Measurements from ENCODE around the gene TCEAL2. TPM values are rescaled to one million over a fixed set of nuclear protein-coding genes. Genes with fewer than 3 reads are reported as not detected.
"Not testable (repeated sequence)": the region's sequence is repeated elsewhere in the genome, so short reads cannot be mapped to it uniquely, and the experiment has no call there.

The TCEAL2 gene
- total RNA-seq, 1 experiment from 2014 or later = not detected

DNA sequence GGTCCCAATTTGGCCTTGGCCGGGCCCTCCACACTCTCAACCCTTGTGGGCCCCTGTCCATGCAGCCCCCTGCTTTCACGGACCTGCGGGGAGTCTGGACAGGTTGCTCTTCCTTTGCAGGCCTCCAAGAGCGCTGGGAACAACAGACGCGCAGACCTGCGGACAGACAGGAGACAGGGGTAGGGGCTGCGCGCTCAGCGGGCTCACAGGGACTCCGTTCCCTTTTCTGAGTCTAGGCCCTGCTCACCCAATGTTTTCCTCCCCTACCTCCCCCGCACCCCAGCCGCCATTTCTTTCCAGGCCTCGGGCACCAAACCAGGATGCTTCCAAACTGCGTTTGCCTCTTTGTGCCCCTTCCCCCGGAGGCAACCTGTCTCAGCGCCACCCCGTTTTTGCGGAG, 16.2 kb downstream of the TCEAL2 start:
- H3K36me3 ChIP-seq (ENCODE audit: low read depth, low read length); H3K4me2 ChIP-seq (ENCODE audit: low read length); H3K4me1 ChIP-seq (ENCODE audit: insufficient read depth, low read length); POLR2A ChIA-PET (ENCODE audit: unreplicated experiment); H3F3A ChIP-seq (ENCODE audit: low read length, unreplicated experiment); H3K9me2 ChIP-seq (replicated peaks; ENCODE audit: low read length); H2AFZ ChIP-seq (ENCODE audit: low read length); CTCF ChIA-PET; H4K20me1 ChIP-seq (ENCODE audit: low read length); ATAC-seq; BruUV-seq (replicated peaks); intact Hi-C loops (cut with micrococcal nuclease); H3K27me3 ChIP-seq (ENCODE audit: low read length); H3K9me3 ChIP-seq (ENCODE audit: low read length); H3K4me3 ChIP-seq (ENCODE audit: low read length); H3K27ac ChIP-seq (ENCODE audit: low read length); H3K9ac ChIP-seq (ENCODE audit: low read length); DNase-seq; H3K79me2 ChIP-seq (ENCODE audit: low read length): not testable (repeated sequence)

DNA sequence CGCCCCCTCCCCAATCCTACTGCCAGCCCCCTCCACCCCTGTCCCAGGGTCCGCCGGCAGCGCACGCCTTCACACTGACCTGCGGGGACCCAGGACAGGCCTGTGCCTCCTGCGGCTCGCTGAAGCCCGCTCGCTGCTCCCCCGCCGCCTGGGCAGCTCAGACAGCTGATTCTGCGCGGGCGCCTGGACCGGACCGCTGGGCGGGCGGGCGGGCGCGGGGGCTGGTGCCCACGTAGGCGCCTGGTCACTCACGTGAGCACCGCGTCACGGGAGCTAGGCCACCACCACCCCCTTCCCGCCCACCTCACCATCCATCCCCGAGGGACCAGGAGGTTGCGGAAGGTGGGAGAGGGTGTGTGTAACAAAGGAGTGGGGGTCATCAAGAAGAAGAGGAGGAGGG, 16.8 kb downstream of the TCEAL2 start, which contains the start of gene TCEAL6:
TCEAL6 (minus strand) TSS at position 208 of the 400 bp plus-strand sequence.
- CTCF ChIA-PET; H3F3A ChIP-seq (ENCODE audit: low read length, unreplicated experiment); H2AFZ ChIP-seq (ENCODE audit: low read length); H3K27ac ChIP-seq (ENCODE audit: low read length); H3K9me3 ChIP-seq (ENCODE audit: low read length); H3K9me2 ChIP-seq (replicated peaks; ENCODE audit: low read length); H3K27me3 ChIP-seq (ENCODE audit: low read length); H3K4me2 ChIP-seq (ENCODE audit: low read length); H4K20me1 ChIP-seq (ENCODE audit: low read length); H3K4me1 ChIP-seq (ENCODE audit: insufficient read depth, low read length); H3K36me3 ChIP-seq (ENCODE audit: low read depth, low read length); POLR2A ChIA-PET (ENCODE audit: unreplicated experiment); ATAC-seq; H3K9ac ChIP-seq (ENCODE audit: low read length); BruUV-seq (replicated peaks); H3K79me2 ChIP-seq (ENCODE audit: low read length); H3K4me3 ChIP-seq (ENCODE audit: low read length); DNase-seq; intact Hi-C loops (cut with micrococcal nuclease): not testable (repeated sequence)

DNA sequence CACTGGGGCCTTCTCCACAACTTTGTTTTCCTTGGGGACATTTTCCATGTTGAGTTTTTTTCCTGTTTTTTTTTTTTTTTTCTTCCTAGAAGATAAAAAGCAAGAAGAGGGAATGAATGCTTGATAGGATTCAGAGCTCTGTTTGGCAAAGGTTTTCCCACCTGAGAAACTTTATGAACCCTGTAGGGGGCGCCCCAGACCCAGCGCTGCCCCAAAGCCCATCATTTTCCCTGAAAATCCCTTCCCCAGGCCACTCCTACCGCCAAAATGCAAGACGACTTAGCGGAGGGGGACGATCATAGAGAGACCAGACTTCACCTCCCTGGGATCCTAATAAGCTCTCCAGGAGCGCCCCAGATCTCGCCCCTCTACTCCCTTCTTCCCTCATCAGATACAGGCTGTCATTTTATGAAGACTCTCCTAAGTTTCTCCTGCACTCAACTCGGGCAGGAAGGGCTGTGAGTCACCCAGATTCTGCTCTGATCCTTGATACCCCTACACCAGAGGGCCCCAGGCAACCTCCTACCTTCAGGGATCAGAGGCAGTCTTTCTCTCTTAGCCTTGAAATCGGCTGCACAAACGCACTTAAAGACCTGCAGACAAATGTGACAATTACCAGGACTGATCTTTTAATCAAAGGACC, 28.9 kb downstream of the TCEAL2 start:
- intact Hi-C loops (cut with micrococcal nuclease) = no loop called here
- DNase-seq (no peak), ATAC-seq (no peak)
- Histone ChIP-seq H3K9me3 (ENCODE audit: low read length) (no peaks in the 10 kb centered on the region), H3K27me3 (ENCODE audit: low read length) (peaks cover 13% of the 10 kb centered on the region), H3K27ac (ENCODE audit: low read length) (no peak overlapping the region), H3K4me2 (ENCODE audit: low read length) (peak overlapping the region; percentile 74; the same call in 1 of the 2 replicates), H3K4me1 (ENCODE audit: insufficient read depth, low read length) (no peaks in the 10 kb centered on the region), H3K4me3 (ENCODE audit: low read length) (peak overlapping the region; percentile 62; the same call in 1 of the 2 replicates), H3K9ac (ENCODE audit: low read length) (no peak overlapping the region), H2AFZ (ENCODE audit: low read length) (no peak overlapping the region), H4K20me1 (ENCODE audit: low read length) (no peaks in the 10 kb centered on the region), H3F3A (ENCODE audit: low read length, unreplicated experiment) (no peaks in the 10 kb centered on the region), H3K9me2 (replicated peaks; ENCODE audit: low read length) (no peaks in the 10 kb centered on the region), H3K36me3 (ENCODE audit: low read depth, low read length) (no peaks in the 10 kb centered on the region), H3K79me2 (ENCODE audit: low read length) (no peaks in the 10 kb centered on the region)
- CTCF ChIA-PET = no interaction called here
- no TSS peak for BruUV-seq (replicated peaks)
- POLR2A ChIA-PET (ENCODE audit: unreplicated experiment) = no interaction called here
- TF ChIP-seq EZH2 (IDR thresholded peaks at IDR 0.05; ENCODE audit: low read length, unreplicated experiment) = no peak
- TF ChIP-seq, protein P1, sequence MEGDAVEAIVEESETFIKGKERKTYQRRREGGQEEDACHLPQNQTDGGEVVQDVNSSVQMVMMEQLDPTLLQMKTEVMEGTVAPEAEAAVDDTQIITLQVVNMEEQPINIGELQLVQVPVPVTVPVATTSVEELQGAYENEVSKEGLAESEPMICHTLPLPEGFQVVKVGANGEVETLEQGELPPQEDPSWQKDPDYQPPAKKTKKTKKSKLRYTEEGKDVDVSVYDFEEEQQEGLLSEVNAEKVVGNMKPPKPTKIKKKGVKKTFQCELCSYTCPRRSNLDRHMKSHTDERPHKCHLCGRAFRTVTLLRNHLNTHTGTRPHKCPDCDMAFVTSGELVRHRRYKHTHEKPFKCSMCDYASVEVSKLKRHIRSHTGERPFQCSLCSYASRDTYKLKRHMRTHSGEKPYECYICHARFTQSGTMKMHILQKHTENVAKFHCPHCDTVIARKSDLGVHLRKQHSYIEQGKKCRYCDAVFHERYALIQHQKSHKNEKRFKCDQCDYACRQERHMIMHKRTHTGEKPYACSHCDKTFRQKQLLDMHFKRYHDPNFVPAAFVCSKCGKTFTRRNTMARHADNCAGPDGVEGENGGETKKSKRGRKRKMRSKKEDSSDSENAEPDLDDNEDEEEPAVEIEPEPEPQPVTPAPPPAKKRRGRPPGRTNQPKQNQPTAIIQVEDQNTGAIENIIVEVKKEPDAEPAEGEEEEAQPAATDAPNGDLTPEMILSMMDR (conservative IDR thresholded peaks at IDR 0.05; ENCODE audit: low read depth, low read length) = peak; percentile 39; the same call in 1 of the 2 replicates

Data from PC-3 (cell line).